ENCODE results near the gene P4HB.

The P4HB gene

DNA sequence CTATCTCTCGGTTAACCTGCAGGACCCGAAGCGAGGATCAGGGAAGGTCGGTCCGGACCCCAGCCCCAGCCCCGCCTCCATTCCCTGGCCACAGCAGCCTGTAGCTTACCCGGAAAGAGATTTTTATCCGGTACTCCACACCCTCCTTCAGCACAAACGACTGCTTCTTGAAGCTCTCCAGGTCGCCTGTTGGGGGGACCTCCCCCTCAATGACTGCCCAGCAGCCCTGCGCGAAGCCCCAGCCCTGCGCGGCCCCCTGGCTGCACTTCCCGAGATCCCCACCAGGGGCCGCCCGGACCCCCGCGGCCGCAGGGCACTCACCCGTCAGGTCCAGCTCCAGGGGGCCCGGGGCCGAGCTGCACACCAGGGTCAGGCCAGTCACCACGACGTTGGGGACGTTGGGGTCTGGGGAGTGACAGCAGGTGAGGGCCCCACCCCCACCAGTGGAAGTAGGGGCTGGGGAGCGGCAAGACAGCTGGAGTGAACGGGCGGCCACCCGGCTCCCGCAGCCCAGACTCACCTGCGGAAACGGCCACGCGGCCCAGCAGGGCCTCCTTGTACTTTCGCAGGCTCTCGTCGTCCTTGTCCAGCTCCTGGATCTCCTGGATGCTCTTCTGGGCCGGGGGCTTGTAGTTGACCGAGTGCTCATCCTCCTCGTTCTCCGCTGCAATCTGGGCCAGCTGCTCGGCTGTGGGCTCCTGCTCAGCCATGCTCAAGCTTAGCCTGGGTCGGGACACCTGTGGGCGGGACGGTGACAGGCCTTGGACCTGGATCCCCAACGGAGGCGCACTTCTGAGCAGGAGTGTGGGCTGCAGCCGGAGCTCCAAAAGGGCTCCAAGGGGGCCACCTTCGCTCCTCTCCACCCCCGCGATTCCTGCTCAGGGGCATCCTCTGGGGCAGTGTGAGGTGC lies 9.1 kb upstream of the P4HB start:
- Histone ChIP-seq H3K4me3 (ENCODE audit: low read depth, low read length) (peak overlapping the region; percentile 85), H3K36me3 (ENCODE audit: control insufficient read depth in 2 of 2, insufficient read depth in 1 of 2, low read length in 2 of 2) (peaks cover 5 to 57% of the 10 kb centered on the region in 2 experiments; a peak in 2 of 3 replicates), H3K9me3 (ENCODE audit: control insufficient read depth, insufficient read depth, low read depth, low read length) (no peaks in the 10 kb centered on the region), H3K4me1 (ENCODE audit: control insufficient read depth, insufficient read depth, low read length) (peaks cover 17% of the 10 kb centered on the region; the same call in 1 of the 2 replicates), H3K27ac (ENCODE audit: extremely low read depth, low read depth, low read length) (peak overlapping the region; percentile 100)
- POLR2A ChIA-PET, result interaction anchor here (1.1 to 2.7 kb wide), 12 partner anchors 9 to 186 kb away, joined by 3 to 17 read pairs (median 6); partner anchors contain the start of genes ARL16, CENPX, HGS and LRRC45
- CTCF ChIA-PET, result interaction anchor here (0.6 to 2.6 kb wide), 18 partner anchors 8 to 161 kb away, joined by 3 to 15 read pairs (median 4); partner anchors contain the start of genes MAFG and PCYT2
- TF ChIP-seq ZNF16 (tag by site-specific recombination; IDR thresholded peaks at IDR 0.05; ENCODE audit: low read depth) (no peak), ZFP3 (tag by site-specific recombination; IDR thresholded peaks at IDR 0.05; ENCODE audit: low read depth) (no peak), GLIS2 (tag by site-specific recombination; IDR thresholded peaks at IDR 0.05) (peak; percentile 96), ZFP41 (tag by site-specific recombination; IDR thresholded peaks at IDR 0.05; ENCODE audit: borderline replicate concordance) (no peak), ZNF221 (tag by site-specific recombination; IDR thresholded peaks at IDR 0.05; ENCODE audit: borderline replicate concordance) (no peak), ZNF239 (tag by site-specific recombination; IDR thresholded peaks at IDR 0.05) (no peak), ZNF121 (tag by site-specific recombination; IDR thresholded peaks at IDR 0.05) (peak; percentile 34; the same call in 1 of the 2 replicates), KLF1 (tag by site-specific recombination; IDR thresholded peaks at IDR 0.05) (peak; percentile 19; the same call in 1 of the 2 replicates), HOXA7 (CRISPR knock-in tag; IDR thresholded peaks at IDR 0.05; ENCODE audit: borderline replicate concordance) (no peak), SCRT1 (tag by site-specific recombination; IDR thresholded peaks at IDR 0.05; ENCODE audit: borderline replicate concordance) (peak; percentile 90), ZNF660 (tag by site-specific recombination; IDR thresholded peaks at IDR 0.05) (no peak), YY2 (tag by site-specific recombination; IDR thresholded peaks at IDR 0.05) (no peak), ZNF24 (tag by site-specific recombination; IDR thresholded peaks at IDR 0.05) (peak; percentile 56), ZNF223 (tag by site-specific recombination; IDR thresholded peaks at IDR 0.05) (no peak), ZNF266 (tag by site-specific recombination; IDR thresholded peaks at IDR 0.05; ENCODE audit: low read depth) (no peak), ZNF10 (tag by site-specific recombination; IDR thresholded peaks at IDR 0.05) (0 out of 2 replicates have a peak, but pooled peaks have one; percentile 14), ZNF707 (tag by site-specific recombination; IDR thresholded peaks at IDR 0.05) (no peak), ZSCAN30 (tag by site-specific recombination; IDR thresholded peaks at IDR 0.05) (peak; percentile 86), ZNF404 (tag by site-specific recombination; IDR thresholded peaks at IDR 0.05) (no peak), ZNF76 (tag by site-specific recombination; IDR thresholded peaks at IDR 0.05; ENCODE audit: borderline replicate concordance, low read depth) (peak; percentile 43; the same call in 1 of the 2 replicates), ZNF600 (tag by site-specific recombination; IDR thresholded peaks at IDR 0.05) (peak; percentile 79; the same call in 1 of the 2 replicates), ZNF433 (tag by site-specific recombination; IDR thresholded peaks at IDR 0.05; ENCODE audit: low read depth) (no peak), ZNF629 (tag by site-specific recombination; IDR thresholded peaks at IDR 0.05) (no peak; the same call in none of the 2 replicates), ZNF555 (tag by site-specific recombination; conservative IDR thresholded peaks at IDR 0.05) (no peak), REPIN1 (tag by site-specific recombination; IDR thresholded peaks at IDR 0.05; ENCODE audit: low read depth) (peak; percentile 75; the same call in 1 of the 2 replicates)
- TF ChIP-seq, protein P1, sequence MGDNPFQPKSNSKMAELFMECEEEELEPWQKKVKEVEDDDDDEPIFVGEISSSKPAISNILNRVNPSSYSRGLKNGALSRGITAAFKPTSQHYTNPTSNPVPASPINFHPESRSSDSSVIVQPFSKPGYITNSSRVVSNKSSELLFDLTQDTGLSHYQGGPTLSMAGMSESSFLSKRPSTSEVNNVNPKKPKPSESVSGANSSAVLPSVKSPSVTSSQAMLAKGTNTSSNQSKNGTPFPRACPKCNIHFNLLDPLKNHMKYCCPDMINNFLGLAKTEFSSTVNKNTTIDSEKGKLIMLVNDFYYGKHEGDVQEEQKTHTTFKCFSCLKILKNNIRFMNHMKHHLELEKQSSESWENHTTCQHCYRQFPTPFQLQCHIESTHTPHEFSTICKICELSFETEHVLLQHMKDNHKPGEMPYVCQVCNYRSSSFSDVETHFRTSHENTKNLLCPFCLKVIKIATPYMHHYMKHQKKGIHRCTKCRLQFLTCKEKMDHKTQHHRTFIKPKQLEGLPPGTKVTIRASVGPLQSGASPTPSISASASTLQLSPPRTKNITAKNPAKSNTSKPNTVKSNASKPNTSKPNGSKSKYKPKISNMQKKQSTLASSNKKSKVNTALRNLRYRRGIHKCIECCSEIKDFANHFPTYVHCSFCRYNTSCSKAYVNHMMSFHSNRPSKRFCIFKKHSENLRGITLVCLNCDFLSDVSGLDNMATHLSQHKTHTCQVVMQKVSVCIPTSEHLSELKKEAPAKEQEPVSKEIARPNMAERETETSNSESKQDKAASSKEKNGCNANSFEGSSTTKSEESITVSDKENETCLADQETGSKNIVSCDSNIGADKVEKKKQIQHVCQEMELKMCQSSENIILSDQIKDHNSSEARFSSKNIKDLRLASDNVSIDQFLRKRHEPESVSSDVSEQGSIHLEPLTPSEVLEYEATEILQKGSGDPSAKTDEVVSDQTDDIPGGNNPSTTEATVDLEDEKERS (tag by site-specific recombination; IDR thresholded peaks at IDR 0.05), result no peak
- TF ChIP-seq, protein P2, sequence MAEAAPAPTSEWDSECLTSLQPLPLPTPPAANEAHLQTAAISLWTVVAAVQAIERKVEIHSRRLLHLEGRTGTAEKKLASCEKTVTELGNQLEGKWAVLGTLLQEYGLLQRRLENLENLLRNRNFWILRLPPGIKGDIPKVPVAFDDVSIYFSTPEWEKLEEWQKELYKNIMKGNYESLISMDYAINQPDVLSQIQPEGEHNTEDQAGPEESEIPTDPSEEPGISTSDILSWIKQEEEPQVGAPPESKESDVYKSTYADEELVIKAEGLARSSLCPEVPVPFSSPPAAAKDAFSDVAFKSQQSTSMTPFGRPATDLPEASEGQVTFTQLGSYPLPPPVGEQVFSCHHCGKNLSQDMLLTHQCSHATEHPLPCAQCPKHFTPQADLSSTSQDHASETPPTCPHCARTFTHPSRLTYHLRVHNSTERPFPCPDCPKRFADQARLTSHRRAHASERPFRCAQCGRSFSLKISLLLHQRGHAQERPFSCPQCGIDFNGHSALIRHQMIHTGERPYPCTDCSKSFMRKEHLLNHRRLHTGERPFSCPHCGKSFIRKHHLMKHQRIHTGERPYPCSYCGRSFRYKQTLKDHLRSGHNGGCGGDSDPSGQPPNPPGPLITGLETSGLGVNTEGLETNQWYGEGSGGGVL (tag by site-specific recombination; IDR thresholded peaks at IDR 0.05), result peak; percentile 9; the same call in 1 of the 2 replicates
- TF ChIP-seq, protein P3, sequence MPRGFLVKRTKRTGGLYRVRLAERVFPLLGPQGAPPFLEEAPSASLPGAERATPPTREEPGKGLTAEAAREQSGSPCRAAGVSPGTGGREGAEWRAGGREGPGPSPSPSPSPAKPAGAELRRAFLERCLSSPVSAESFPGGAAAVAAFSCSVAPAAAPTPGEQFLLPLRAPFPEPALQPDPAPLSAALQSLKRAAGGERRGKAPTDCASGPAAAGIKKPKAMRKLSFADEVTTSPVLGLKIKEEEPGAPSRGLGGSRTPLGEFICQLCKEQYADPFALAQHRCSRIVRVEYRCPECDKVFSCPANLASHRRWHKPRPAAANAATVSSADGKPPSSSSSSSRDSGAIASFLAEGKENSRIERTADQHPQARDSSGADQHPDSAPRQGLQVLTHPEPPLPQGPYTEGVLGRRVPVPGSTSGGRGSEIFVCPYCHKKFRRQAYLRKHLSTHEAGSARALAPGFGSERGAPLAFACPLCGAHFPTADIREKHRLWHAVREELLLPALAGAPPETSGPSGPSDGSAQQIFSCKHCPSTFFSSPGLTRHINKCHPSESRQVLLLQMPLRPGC (tag by site-specific recombination; IDR thresholded peaks at IDR 0.05), result peak; percentile 30

Data from HEK293 (cell line).